LNCaP clone FGC (cell line): ENCODE data around the gene PPM1H.

Experiments
- DNase-seq: peaks from one replicate; pipeline ENCODE4 v3.0.0-alpha.2; 2011; ENCODE audit warnings: low read depth
- H3K4me3 ChIP-seq: 2 replicates; pipeline ENCODE4 v1.5.1; 2011; ENCODE audit warnings: mild to moderate bottlenecking, low read depth, low read length, control low read depth
- TF ChIP-seq, protein P1 (sequence below): IDR thresholded peaks from 2 replicates; pipeline ENCODE4 v1.5.1; 2012; ENCODE audit warnings: mild to moderate bottlenecking; ENCODE audit not compliant: control insufficient read depth, insufficient read depth; ENCODE audit errors: extremely low read depth

The PPM1H gene

DNA sequence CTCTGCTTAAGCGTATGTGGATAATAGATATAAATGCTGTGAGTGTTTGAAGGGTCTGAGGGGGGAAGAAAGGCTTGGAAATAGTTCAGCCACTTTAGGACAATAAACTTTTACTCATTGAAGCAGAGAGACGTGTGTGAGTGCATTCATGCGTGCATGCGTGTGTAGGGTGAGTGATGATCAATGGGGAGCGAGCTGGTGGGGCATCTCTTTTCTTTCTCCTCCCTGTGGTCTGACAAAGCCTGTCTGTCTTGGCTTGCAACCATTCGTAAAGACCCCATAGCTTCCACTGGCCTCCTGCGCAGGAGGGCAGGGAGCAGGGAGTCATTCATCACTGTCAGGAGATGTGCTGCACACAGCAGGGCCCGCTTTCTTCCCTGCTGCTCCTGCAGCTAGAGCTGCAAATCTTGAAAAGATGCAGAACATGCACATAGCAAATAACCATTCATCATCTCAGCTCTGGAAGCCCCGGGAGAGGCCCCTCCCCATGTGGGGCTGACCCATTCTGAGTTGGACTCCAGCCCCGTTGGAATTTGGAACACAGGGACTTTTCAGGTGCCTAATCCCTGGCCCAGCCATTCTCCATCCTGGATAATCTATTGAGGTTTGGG is 223.2 kb downstream of the PPM1H start:
- no peak overlapping the region for H3K4me3 ChIP-seq
- TF ChIP-seq, protein P1, sequence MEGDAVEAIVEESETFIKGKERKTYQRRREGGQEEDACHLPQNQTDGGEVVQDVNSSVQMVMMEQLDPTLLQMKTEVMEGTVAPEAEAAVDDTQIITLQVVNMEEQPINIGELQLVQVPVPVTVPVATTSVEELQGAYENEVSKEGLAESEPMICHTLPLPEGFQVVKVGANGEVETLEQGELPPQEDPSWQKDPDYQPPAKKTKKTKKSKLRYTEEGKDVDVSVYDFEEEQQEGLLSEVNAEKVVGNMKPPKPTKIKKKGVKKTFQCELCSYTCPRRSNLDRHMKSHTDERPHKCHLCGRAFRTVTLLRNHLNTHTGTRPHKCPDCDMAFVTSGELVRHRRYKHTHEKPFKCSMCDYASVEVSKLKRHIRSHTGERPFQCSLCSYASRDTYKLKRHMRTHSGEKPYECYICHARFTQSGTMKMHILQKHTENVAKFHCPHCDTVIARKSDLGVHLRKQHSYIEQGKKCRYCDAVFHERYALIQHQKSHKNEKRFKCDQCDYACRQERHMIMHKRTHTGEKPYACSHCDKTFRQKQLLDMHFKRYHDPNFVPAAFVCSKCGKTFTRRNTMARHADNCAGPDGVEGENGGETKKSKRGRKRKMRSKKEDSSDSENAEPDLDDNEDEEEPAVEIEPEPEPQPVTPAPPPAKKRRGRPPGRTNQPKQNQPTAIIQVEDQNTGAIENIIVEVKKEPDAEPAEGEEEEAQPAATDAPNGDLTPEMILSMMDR: no peak
- no peak for DNase-seq

DNA sequence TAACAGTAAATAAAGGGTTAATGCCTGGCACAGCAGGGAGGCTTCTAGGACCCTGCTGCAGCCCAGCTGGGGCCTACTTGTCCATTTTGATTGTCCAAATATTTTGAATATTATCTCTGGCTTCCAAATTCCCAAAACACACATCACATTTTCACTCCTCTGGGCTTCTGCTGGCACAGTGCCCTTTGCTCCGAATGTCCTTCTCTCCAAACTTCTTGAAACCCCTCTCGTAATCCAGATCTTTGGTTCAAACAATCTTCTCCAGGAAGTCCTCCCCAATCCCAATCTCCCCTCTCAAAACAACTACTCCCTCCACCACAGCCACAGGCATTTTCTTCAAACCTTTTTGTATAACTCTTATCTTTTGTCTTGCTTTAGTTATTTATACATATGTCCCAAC is 225.6 kb downstream of the PPM1H start:
- TF ChIP-seq, protein P1: no peak
- H3K4me3 ChIP-seq: no peak overlapping the region
- DNase-seq: no peak

DNA sequence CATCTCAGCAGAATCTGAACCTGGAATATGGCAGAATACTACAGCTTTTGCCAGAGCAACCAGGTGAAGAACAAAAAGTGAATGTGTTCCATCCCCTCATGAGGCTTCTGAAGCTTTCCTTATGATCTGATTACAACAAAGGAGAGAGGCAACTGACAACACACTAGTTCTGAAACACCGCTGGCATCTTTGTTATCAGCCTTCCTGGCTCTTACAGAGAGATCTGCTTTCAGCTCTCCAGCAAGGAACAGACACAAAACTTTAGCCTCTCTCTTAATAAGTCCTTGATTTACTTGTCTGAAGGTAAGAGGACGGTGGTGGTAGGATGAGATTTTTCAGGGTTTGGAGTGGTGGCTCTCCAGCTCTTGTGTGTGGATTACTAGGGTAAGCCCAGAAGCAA is 227.0 kb downstream of the PPM1H start:
- no peak for DNase-seq
- no peak overlapping the region for H3K4me3 ChIP-seq
- TF ChIP-seq, protein P1: no peak

DNA sequence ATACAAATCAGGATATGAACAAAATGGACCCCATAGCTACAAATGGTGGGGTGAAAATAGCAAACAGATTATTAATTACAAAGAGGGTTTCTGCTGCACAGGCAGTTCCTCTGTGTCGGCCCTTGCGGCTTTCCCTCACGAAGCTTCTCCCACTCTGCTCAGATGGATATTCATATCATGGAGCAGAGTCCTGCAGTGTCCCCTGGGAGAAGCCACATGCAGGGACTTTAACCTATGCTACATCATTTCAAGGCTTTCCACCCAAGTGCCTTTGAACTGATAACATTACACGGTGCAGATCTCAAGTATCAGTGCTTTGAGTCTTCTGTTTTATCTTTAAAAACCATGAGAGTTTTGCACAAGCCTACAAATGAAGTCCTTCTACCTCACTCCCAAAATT is 229.1 kb downstream of the PPM1H start:
- no peak for DNase-seq
- TF ChIP-seq, protein P1: no peak
- H3K4me3 ChIP-seq: no peak overlapping the region

DNA sequence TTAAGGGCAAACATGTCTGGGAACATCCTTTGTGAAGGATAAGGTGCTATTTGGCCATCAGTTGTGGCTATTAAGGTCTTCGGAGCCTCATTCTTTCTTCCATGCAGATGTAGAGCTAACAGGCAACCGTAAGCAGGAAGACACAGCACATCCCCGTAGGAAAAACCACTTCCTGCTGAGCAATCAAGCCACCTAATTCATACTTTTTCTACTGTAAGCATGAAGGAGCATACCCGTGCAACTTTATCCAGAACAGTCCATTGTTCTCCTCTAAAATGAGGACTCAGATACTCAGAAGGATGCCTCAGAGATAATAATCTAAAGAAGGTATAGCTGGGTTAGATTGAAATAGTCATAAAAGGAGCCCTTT is 232.0 kb downstream of the PPM1H start:
- H3K4me3 ChIP-seq: no peak overlapping the region
- no peak for DNase-seq
- TF ChIP-seq, protein P1: no peak

DNA sequence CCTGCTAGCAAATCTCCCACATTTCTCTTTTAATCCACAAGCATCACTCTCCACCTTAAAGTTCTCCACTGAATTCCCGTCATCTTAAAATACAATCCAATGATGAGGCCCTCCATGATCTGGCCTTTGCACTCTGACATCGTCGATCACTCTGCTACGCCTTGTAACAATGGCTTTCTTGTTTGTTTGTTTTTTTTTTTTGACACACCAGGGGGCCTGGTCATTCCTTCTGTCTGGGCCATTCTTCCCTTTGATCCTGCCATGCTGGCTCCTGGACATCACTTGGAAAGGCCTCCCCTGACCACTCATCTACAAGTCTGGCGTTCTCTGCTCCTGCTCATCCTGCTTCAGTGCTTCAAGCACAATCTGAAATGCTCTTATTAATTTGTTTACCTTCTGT is 233.5 kb downstream of the PPM1H start:
- no peak overlapping the region for H3K4me3 ChIP-seq
- no peak for DNase-seq
- TF ChIP-seq, protein P1: no peak

DNA sequence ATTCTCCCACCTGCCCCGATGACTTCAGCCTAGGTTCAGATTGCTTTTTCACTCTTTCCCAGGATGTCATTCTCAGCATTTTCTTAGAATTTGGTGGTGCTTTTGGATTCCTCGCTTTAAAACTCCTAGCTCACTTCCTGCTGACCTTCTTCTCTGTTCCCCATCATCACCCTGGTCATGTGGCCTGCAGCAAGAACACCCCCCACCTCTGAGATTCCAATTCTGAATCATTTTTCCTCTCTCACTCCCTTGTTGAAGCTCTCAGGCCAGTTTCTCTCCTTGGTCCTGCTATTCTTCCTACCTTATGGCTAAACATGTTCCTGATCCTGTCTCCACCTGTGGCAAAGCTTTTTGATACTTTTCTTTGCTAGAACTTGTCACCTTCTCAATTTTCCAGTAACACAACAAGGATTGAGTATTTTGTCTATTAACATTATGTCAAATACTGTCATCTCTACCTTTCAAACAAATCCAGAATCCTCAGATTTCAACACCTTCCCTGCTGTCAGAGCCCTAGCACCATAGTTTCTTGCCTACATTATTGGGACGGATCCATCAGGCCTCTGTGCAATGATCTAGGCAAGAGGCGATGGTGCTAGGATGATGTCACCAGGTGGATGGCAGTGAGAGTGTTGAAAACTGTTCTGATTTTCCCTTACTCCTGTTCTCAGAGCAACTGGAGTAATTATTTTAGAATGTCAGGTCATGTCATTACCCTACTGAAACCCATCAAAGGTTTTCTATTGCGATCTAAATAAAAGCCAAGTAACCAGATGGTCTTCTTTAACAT is 234.7 kb downstream of the PPM1H start:
- no peak overlapping the region for H3K4me3 ChIP-seq
- no peak for DNase-seq
- TF ChIP-seq, protein P1: no peak
